Measurements from ENCODE around the gene CDKN2A. TPM values are rescaled to one million over a fixed set of nuclear protein-coding genes. Genes with fewer than 3 reads are reported as not detected.
"Not testable (repeated sequence)": the region's sequence is repeated elsewhere in the genome, so short reads cannot be mapped to it uniquely, and the experiment has no call there.

Gene CDKN2A
- total and polyA plus RNA-seq, 2 donors (not counting 1 experiment from before 2014, with no cell fraction given): 6.4 to 11.7 TPM

DNA sequence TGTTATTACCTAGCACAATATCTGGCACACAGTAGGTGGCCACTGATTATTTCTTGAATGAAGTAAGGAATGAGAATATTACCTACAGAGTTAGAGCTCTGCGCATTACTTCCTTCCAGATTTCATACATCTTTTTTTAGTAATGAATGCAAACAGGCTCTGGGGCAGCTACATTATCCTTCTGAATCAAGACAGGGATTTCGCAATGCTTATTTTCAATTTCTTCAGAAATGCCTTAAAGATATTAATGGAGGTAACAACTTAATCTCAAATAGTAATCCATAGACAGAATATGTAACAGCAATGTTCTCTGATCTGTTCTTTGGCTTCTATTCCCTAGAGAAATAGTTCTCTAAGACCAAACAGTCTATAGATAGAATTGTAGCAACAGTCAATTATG is 32.6 kb downstream of the CDKN2A start:
- no peak overlapping the region for H3K4me3 Mint-ChIP-seq
- ChIA-PET CTCF (interaction anchor here (0.7 to 2.7 kb wide), 2 partner anchors 47 to 905 kb away, joined by 5 to 8 read pairs; partner anchors contain the start of gene CDKN2B), POLR2A (no interaction called here)

DNA sequence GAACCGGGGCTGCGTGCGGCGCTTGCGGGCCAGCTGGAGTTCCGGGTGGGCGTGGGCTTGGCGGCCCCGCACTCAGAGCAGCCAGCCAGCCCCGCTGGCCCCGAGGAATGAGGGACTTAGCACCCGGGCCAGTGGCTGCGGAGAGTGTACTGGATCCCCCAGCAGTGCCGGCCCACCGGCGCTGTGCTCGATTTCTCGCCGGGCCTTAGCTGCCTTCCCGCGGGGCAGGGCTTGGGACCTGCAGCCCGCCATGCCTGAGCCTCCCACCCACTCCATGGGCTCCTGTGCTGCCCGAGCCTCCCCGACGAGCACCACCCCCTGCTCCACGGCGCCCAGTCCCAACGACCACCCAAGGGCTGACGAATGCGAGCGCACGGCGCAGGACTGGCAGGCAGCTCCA is 34.9 kb downstream of the CDKN2A start:
- H3K27ac Mint-ChIP-seq; H3K79me2 ChIP-seq (ENCODE audit: control insufficient read depth, insufficient read depth, low read length); intact Hi-C loops (cut with micrococcal nuclease); H3K36me3 ChIP-seq (replicated peaks in 1 of 2; ENCODE audit: control extremely low read depth in 1 of 2, control insufficient read depth in 1 of 2, extremely low read depth in 1 of 2, insufficient read depth in 2 of 2, low read length in 1 of 2); H3K9me3 ChIP-seq (ENCODE audit: control extremely low read depth in 1 of 3, control insufficient read depth in 2 of 3, insufficient read depth in 1 of 3, low read length in 2 of 3); H3K4me1 Mint-ChIP-seq; H3K4me3 ChIP-seq (ENCODE audit: control extremely low read depth in 1 of 5, extremely low read depth in 1 of 5, insufficient read depth in 1 of 5, low read depth in 2 of 5, low read length in 4 of 5); POLR2A ChIA-PET; H4K20me1 ChIP-seq (ENCODE audit: control insufficient read depth, insufficient read depth, low read length, poor library complexity, severe bottlenecking); H3K27ac ChIP-seq (ENCODE audit: low read length in 2 of 2); H3K9me3 Mint-ChIP-seq (ENCODE audit: insufficient read depth); ATAC-seq (ENCODE audit: low read depth); H2AFZ ChIP-seq (ENCODE audit: insufficient read depth, low read depth, low read length, poor library complexity, severe bottlenecking); H3K9ac ChIP-seq (ENCODE audit: low read length); DNase-seq; H3K4me2 ChIP-seq (replicated peaks; ENCODE audit: low read depth, low read length, poor library complexity, severe bottlenecking); H3K4me3 Mint-ChIP-seq; H3K4me1 ChIP-seq (ENCODE audit: control insufficient read depth in 2 of 2, insufficient read depth in 2 of 2, low read length in 2 of 2): not testable (repeated sequence)
- CTCF ChIA-PET: interaction anchor here (2.7 kb wide), 1 partner anchor 50 kb away, joined by 8 read pairs; the partner anchor contains the start of gene CDKN2B
- WGBS (ENCODE audit: insufficient coverage): 98% methylated on average over 8 of the region's 33 CpGs
- peaks cover 44% of the 10 kb centered on the region for H3K27me3 Mint-ChIP-seq
- peaks cover 0 to 32% (median 19%) of the 10 kb centered on the region in 4 experiments for H3K27me3 ChIP-seq (replicated peaks in 1 of 4; ENCODE audit: control extremely low read depth in 1 of 4, control insufficient read depth in 3 of 4, insufficient read depth in 4 of 4, low read length in 3 of 4)

More for the DNA sequence above, 32.6 kb downstream of the CDKN2A start:
- WGBS (ENCODE audit: insufficient coverage): no CpG with 5 or more reads among the region's 2 CpGs
- H2AFZ ChIP-seq (ENCODE audit: insufficient read depth, low read depth, low read length, poor library complexity, severe bottlenecking): no peak overlapping the region
- peaks cover 14% of the 10 kb centered on the region for H3K4me1 Mint-ChIP-seq
- no peaks in the 10 kb centered on the region for H3K79me2 ChIP-seq (ENCODE audit: control insufficient read depth, insufficient read depth, low read length)
- intact Hi-C loops (cut with micrococcal nuclease): no loop called here
- DNase-seq (no peak), ATAC-seq (ENCODE audit: low read depth) (no peak)
- H3K27ac ChIP-seq (ENCODE audit: low read length in 2 of 2): no peak overlapping the region
- no peak overlapping the region for H3K4me3 ChIP-seq (ENCODE audit: control extremely low read depth in 1 of 5, extremely low read depth in 1 of 5, insufficient read depth in 1 of 5, low read depth in 2 of 5, low read length in 4 of 5)
- H3K4me2 ChIP-seq (replicated peaks; ENCODE audit: low read depth, low read length, poor library complexity, severe bottlenecking): no peak overlapping the region
- H3K4me1 ChIP-seq (ENCODE audit: control insufficient read depth in 2 of 2, insufficient read depth in 2 of 2, low read length in 2 of 2): peaks cover 12 to 18% of the 10 kb centered on the region in 2 donors
- no peak overlapping the region for H3K9ac ChIP-seq (ENCODE audit: low read length)
- no peaks in the 10 kb centered on the region for H3K36me3 ChIP-seq (replicated peaks in 1 of 2; ENCODE audit: control extremely low read depth in 1 of 2, control insufficient read depth in 1 of 2, extremely low read depth in 1 of 2, insufficient read depth in 2 of 2, low read length in 1 of 2)
- no peaks in the 10 kb centered on the region for H4K20me1 ChIP-seq (ENCODE audit: control insufficient read depth, insufficient read depth, low read length, poor library complexity, severe bottlenecking)
- peaks cover under 1% of the 10 kb centered on the region for H3K9me3 Mint-ChIP-seq (ENCODE audit: insufficient read depth)
- peaks cover 66% of the 10 kb centered on the region for H3K27me3 Mint-ChIP-seq
- H3K27ac Mint-ChIP-seq: no peak overlapping the region
- peaks cover 0 to 23% (median 1%) of the 10 kb centered on the region in 3 donors for H3K9me3 ChIP-seq (ENCODE audit: control extremely low read depth in 1 of 3, control insufficient read depth in 2 of 3, insufficient read depth in 1 of 3, low read length in 2 of 3)
- TF ChIP-seq, protein P1, sequence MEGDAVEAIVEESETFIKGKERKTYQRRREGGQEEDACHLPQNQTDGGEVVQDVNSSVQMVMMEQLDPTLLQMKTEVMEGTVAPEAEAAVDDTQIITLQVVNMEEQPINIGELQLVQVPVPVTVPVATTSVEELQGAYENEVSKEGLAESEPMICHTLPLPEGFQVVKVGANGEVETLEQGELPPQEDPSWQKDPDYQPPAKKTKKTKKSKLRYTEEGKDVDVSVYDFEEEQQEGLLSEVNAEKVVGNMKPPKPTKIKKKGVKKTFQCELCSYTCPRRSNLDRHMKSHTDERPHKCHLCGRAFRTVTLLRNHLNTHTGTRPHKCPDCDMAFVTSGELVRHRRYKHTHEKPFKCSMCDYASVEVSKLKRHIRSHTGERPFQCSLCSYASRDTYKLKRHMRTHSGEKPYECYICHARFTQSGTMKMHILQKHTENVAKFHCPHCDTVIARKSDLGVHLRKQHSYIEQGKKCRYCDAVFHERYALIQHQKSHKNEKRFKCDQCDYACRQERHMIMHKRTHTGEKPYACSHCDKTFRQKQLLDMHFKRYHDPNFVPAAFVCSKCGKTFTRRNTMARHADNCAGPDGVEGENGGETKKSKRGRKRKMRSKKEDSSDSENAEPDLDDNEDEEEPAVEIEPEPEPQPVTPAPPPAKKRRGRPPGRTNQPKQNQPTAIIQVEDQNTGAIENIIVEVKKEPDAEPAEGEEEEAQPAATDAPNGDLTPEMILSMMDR (IDR thresholded peaks at IDR 0.05): no peak
- TF ChIP-seq EZH2 (IDR thresholded peaks at IDR 0.05; ENCODE audit: borderline replicate concordance, insufficient read depth, low read depth, low read length, poor library complexity, severe bottlenecking): no peak
- peaks cover 0 to 44% (median 41%) of the 10 kb centered on the region in 4 experiments for H3K27me3 ChIP-seq (replicated peaks in 1 of 4; ENCODE audit: control extremely low read depth in 1 of 4, control insufficient read depth in 3 of 4, insufficient read depth in 4 of 4, low read length in 3 of 4)
